IPS DF 6.9 (cell line): Measurements from ENCODE around the gene KIAA1217.
"Not testable (repeated sequence)": the region's sequence is repeated elsewhere in the genome, so short reads cannot be mapped to it uniquely, and the experiment has no call there.

Experiments used
- DNase-seq: peaks from one replicate; pipeline ENCODE4 v3.0.0-alpha.2; 2013; ENCODE audit warnings: low read depth, low spot score
- H3K27ac ChIP-seq: one replicate; pipeline ENCODE4 v1.5.1; 2013; ENCODE audit warnings: low read length, control low read depth
- H3K27me3 ChIP-seq: 2 replicates; pipeline ENCODE4 v1.6.1; 2013; ENCODE audit warnings: mild to moderate bottlenecking, low read length; ENCODE audit not compliant: control insufficient read depth, insufficient read depth
- H3K36me3 ChIP-seq: 2 replicates; pipeline ENCODE4 v1.6.1; 2013; ENCODE audit warnings: low read length; ENCODE audit not compliant: control insufficient read depth, insufficient read depth
- H3K4me1 ChIP-seq: 2 replicates; pipeline ENCODE4 v1.6.1; 2013; ENCODE audit warnings: low read length; ENCODE audit not compliant: control insufficient read depth, insufficient read depth
- H3K4me3 ChIP-seq: 2 replicates; pipeline ENCODE4 v1.5.1; 2013; ENCODE audit warnings: mild to moderate bottlenecking, low read length
- H3K9me3 ChIP-seq: 2 replicates; pipeline ENCODE4 v1.6.1; 2013; ENCODE audit warnings: low read length, inconsistent platforms; ENCODE audit not compliant: control insufficient read depth, insufficient read depth
- whole genome bisulfite sequencing: extraction: QIAGEN DNeasy Blood & Tissue Kit; methylation state at CpG from one replicate; pipeline ENCODE4 v1.1.7; 2013; ENCODE audit warnings: mixed read lengths, missing lambda C conversion rate; ENCODE audit not compliant: insufficient read length, insufficient coverage; 5-methylcytosine and 5-hydroxymethylcytosine counted together

Gene KIAA1217

DNA sequence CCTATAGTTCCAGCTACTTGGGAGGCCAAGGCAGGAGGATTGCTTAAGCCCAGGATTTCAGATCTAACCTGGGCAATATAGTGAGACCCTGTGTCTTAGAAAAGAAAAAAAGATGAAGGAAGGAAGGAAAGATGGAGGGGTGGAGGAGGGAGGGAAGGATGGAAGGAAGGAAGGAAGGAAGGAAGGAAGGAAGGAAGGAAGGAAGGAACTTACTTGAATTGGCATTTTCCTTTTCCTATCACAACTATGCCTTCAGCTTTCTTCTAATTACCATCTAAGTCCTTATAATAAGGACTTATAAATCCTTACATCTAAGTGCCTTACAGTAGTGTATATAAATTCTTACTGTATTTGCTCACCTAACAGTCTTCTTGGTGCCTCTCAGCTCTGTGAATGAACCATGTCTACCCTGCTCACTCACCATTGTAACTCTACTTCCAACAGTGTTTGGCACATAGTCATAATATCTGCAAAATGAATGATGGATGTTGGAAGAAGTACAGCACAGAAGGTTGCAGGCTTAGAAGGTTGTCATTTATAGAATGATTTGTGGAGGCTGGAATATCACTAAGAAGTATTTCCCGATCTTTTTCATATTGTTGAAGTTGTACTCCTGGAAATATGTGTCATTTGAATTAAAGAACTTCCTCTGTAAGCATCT lies 125.5 kb downstream of the KIAA1217 start:
- no peak for DNase-seq
- Histone ChIP-seq H3K27ac (no peak overlapping the region), H3K4me3 (no peak overlapping the region), H3K9me3 (no peaks in the 10 kb centered on the region), H3K27me3 (no peaks in the 10 kb centered on the region), H3K4me1 (no peaks in the 10 kb centered on the region), H3K36me3 (no peaks in the 10 kb centered on the region)
- no CpG with 5 or more reads among the region's 1 CpG for WGBS

DNA sequence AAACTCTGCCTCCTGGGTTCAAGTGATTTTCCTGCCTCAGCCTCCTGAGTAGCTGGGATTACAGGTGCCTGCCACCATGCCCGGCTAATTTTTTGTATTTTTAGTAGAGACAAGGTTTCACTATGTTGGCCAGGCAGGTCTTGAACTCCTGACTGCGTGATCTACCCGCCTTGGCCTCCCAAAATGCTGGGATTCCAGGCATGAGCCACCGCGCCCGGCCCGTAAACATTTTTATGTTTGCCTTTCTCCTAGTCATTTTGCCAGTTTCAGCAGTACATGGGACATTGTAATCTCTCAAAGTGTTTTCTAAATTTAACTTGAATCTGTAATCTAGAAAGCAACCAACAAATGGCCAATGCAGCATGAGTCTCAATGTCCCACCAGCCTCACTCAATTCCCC lies 128.8 kb downstream of the KIAA1217 start:
- H3K36me3 ChIP-seq, H3K27me3 ChIP-seq, H3K4me1 ChIP-seq, H3K27ac ChIP-seq, DNase-seq, H3K4me3 ChIP-seq, H3K9me3 ChIP-seq: not testable (repeated sequence)
- no CpG with 5 or more reads among the region's 7 CpGs for WGBS

DNA sequence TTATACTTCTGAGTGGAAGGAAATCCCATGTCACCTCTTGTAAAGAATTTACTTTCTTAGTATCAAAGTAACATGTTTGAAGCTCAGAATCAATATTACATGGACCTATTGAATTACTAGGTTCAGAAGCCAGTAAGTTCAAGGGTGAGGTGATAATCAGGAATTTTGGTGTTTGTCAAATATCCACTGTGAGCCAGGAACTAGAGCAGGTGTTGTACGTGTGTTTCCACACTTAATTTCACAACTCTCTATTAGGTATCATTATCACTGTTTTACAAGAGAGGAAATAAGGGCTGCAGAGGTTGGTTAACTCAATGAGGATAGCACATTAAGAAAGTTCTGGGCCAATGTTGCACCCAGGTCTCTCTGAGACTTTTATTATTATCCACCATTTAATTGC lies 130.4 kb downstream of the KIAA1217 start:
- H3K4me1 ChIP-seq = no peaks in the 10 kb centered on the region
- no peak overlapping the region for H3K27ac ChIP-seq
- DNase-seq = no peak
- no peaks in the 10 kb centered on the region for H3K36me3 ChIP-seq
- H3K27me3 ChIP-seq = no peaks in the 10 kb centered on the region
- no peaks in the 10 kb centered on the region for H3K9me3 ChIP-seq
- H3K4me3 ChIP-seq = no peak overlapping the region
- WGBS = no CpG with 5 or more reads among the region's 1 CpG

DNA sequence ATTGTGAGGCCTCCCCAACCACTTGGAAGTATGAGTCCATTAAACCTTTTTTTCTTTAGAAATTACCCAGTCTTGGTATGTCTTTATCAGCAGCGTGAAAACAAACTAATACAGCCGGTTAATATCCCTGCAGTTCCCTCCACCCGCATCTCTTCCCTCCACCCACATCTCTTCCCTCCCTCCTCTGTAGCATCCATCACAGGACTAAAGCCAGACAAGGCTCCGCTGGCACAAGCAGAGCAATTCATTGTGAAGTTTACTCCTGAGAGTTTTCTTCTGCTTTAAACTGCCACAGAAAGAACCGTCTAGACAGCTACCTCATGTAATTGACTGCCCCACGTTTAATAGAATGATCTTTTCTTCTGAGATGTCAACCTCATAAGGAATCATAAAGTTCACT lies 131.5 kb downstream of the KIAA1217 start:
- no peak overlapping the region for H3K27ac ChIP-seq
- no peak overlapping the region for H3K4me3 ChIP-seq
- no CpG with 5 or more reads among the region's 6 CpGs for WGBS
- H3K36me3 ChIP-seq = no peaks in the 10 kb centered on the region
- no peaks in the 10 kb centered on the region for H3K4me1 ChIP-seq
- H3K27me3 ChIP-seq = no peaks in the 10 kb centered on the region
- H3K9me3 ChIP-seq = no peaks in the 10 kb centered on the region
- DNase-seq = no peak

DNA sequence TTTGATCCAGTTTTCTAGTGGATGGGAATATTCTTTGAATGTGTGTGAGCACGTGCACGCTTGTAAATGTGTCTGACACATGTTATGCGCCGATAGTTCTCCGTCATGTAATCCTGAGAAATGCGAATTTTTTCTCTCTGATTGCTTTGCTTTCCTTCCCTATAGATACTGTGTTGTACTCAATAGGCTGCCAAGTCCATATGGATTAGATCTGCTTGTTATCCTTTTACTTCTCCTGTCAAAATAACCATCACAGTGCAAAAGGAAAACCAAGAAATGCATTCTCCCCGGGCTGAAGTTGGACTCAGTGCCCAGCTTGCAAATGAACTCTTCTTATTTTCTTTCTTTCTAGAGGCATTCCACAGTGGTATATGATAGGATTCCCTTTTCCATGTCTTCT lies 131.9 kb downstream of the KIAA1217 start:
- H3K27ac ChIP-seq = no peak overlapping the region
- H3K27me3 ChIP-seq = no peaks in the 10 kb centered on the region
- DNase-seq = no peak
- H3K9me3 ChIP-seq = no peaks in the 10 kb centered on the region
- no peak overlapping the region for H3K4me3 ChIP-seq
- no peaks in the 10 kb centered on the region for H3K36me3 ChIP-seq
- no CpG with 5 or more reads among the region's 7 CpGs for WGBS
- no peaks in the 10 kb centered on the region for H3K4me1 ChIP-seq

DNA sequence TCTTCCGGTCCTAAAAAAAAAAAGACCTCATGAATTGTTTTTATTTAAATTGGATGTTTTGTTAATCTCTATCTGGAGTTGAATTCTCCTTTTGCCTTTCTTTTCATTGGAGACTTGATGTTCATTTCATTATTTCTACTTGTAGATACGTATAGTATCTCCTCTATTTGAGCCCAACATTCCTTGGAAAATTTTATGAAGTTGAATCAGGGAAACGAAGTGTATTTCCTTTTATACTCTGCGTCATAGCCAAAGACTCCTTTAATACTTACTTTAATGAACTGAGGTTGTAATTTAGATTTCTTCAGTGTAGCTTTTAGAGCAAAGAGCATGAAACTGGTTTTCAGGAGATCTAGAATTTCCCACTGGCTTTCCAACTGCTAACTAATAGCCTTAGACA lies 132.4 kb downstream of the KIAA1217 start:
- H3K36me3 ChIP-seq = no peaks in the 10 kb centered on the region
- no peaks in the 10 kb centered on the region for H3K9me3 ChIP-seq
- no CpG with 5 or more reads among the region's 4 CpGs for WGBS
- no peaks in the 10 kb centered on the region for H3K27me3 ChIP-seq
- H3K27ac ChIP-seq = no peak overlapping the region
- no peaks in the 10 kb centered on the region for H3K4me1 ChIP-seq
- DNase-seq = no peak
- no peak overlapping the region for H3K4me3 ChIP-seq

DNA sequence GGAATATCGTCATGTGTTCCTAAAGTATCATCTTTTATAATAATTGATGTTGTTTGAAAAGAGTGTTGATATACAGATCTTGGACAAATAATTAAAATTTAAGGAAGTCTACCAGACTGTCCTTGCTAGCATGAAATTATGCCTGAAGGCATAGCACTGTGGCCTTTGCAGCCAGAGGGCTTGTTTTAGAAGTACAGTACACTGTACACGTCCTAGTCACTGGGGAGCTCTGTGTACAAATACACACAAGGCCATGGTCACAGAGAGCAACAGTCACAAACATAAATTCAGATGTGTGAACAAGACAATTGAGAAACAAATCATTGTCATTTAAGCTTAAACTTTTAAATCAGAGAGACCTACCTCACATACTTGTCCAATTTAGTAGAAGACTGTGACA lies 133.0 kb downstream of the KIAA1217 start:
- DNase-seq = no peak
- no peaks in the 10 kb centered on the region for H3K27me3 ChIP-seq
- H3K36me3 ChIP-seq = no peaks in the 10 kb centered on the region
- no peaks in the 10 kb centered on the region for H3K9me3 ChIP-seq
- no CpG with 5 or more reads among the region's 2 CpGs for WGBS
- no peak overlapping the region for H3K4me3 ChIP-seq
- H3K27ac ChIP-seq = no peak overlapping the region
- no peaks in the 10 kb centered on the region for H3K4me1 ChIP-seq

DNA sequence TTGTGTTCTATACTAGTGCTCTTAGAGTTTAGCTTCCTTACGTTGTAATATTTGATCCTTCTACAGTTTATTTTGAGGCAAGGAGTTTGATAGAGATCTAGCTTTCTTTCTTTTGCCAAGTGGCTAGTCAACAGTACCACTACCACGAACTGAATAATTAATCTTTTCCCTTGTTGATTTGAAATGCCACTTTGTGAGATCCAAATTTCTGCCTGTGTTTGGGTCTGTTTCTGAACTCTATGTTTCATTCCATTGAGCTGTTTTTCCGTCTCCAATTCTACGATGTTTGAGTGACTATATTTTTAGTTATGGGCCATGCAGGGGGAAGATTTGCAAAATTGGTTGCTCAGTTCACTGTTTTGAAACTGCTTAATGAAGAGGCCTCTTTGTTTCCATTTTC lies 134.7 kb downstream of the KIAA1217 start:
- H3K27ac ChIP-seq = no peak overlapping the region
- no peak overlapping the region for H3K4me3 ChIP-seq
- no peaks in the 10 kb centered on the region for H3K36me3 ChIP-seq
- no peaks in the 10 kb centered on the region for H3K4me1 ChIP-seq
- no peaks in the 10 kb centered on the region for H3K9me3 ChIP-seq
- DNase-seq = no peak
- no CpG with 5 or more reads among the region's 4 CpGs for WGBS
- H3K27me3 ChIP-seq = no peaks in the 10 kb centered on the region

DNA sequence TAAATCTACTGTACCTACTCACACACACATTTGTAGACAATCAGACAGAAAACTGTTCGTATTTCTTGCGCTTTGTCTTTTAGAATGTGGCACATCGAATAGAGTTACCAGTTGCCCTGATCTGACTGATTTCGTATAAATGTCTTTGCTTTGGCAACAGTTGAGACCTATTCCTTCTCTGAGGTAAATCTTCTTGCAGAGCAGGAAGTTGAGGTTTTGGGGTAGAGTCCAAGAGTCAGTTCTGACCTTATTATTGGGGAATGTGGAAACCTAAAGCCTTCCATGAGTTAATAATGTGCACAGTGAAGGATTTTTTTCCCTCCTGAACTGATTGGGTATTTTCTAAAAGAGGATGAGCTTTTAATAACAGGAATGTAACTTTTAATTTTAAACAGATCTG lies 135.3 kb downstream of the KIAA1217 start:
- no peak overlapping the region for H3K4me3 ChIP-seq

DNA sequence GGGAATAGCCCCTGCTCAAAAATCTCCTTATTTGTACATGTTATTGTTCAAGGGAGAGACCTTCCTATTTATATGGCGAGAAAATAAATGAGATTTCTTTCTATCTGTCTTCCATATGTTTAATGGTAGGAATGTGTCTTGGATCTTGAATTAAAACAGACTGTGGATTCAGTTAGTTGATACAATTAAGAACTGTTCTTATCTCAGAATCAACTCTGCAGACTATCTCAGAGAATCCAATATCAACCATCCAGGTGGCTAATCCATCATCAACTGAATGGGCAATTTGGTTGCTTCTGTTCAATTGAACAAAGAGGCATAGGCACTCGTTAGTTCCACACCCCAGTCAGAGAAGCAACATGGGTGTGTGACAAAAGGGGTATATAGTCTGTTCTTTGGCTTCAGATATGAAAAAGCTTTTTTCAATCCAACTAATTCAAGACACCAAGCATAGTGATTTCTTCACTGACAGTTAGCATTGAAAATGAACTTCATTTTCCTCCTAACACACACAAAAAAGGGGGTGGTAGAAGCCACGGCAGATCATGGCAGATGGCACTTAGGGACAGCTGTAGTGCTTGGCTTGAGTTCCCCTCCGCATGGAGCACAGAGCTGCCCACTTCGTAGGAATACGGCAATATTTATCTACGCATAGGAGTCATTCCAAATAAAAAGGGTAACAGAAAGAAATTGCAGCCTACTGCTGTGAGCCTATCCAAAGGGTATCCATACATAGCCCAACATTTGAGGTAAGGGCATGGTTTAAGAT lies 135.9 kb downstream of the KIAA1217 start:
- Histone ChIP-seq H3K27ac (no peak overlapping the region), H3K36me3 (no peaks in the 10 kb centered on the region), H3K9me3 (no peaks in the 10 kb centered on the region), H3K4me3 (no peak overlapping the region), H3K4me1 (no peaks in the 10 kb centered on the region), H3K27me3 (no peaks in the 10 kb centered on the region)
- no CpG with 5 or more reads among the region's 7 CpGs for WGBS
- DNase-seq = no peak

More for the DNA sequence above, 135.3 kb downstream of the KIAA1217 start:
- no peak for DNase-seq
- WGBS = no CpG with 5 or more reads among the region's 4 CpGs
- no peaks in the 10 kb centered on the region for H3K36me3 ChIP-seq
- no peaks in the 10 kb centered on the region for H3K9me3 ChIP-seq
- no peaks in the 10 kb centered on the region for H3K27me3 ChIP-seq
- no peaks in the 10 kb centered on the region for H3K4me1 ChIP-seq
- H3K27ac ChIP-seq = no peak overlapping the region
